Measurements from ENCODE around the gene NBEAL2. TPM values are rescaled to one million over a fixed set of nuclear protein-coding genes. Genes with fewer than 3 reads are reported as not detected.

NBEAL2 gene
- total and polyA plus RNA-seq, 10 of the 15 experiments (the other 5 are each of a cell fraction or from before 2014, with no cell fraction given) = 0.07 to 127 (median 29.4) TPM

- in situ Hi-C loops (cut with MboI) (no loop called here), intact Hi-C loops (cut with micrococcal nuclease; ENCODE audit: unreplicated experiment) (loop anchor here (1.0 kb wide), 2 partner anchors 11 to 49 kb away; no protein-coding TSS in a partner anchor)
- WGBS (ENCODE audit: insufficient coverage, insufficient replicate concordance, low lambda C conversion rate, missing lambda C conversion rate) = under 1% methylated on average over 55 of the region's 64 CpGs
- peak; percentile 82 for ATAC-seq
- peak; percentile 94 for DNase-seq (ENCODE audit: low read depth, low spot score)
- H3K79me2 ChIP-seq (ENCODE audit: control insufficient read depth, insufficient read depth, low read length) = peaks cover 73% of the 10 kb centered on the region
- BruUV-seq (replicated peaks) = no TSS peak
- H3K27ac ChIP-seq (ENCODE audit: control insufficient read depth, insufficient read depth) = peak within 1 kb of the TSS; percentile 91
- POLR2A ChIA-PET = interaction anchor here (0.6 to 4.2 kb wide), 16 partner anchors 11 to 315 kb away, joined by 3 to 25 read pairs (median 5); no protein-coding TSS in a partner anchor
- peak; percentile 62 for FAIRE-seq
- SMC1A ChIA-PET (ENCODE audit: uncharacterized antibody, unreplicated experiment) = interaction anchor here (1.0 to 9.6 kb wide), 4 partner anchors 10 to 48 kb away, joined by 3 to 126 read pairs (median 6); no protein-coding TSS in a partner anchor
- no peaks in the 10 kb centered on the region for H3K9me3 ChIP-seq (replicated peaks; ENCODE audit: control insufficient read depth, insufficient read depth, low read length)
- peaks cover 4% of the 10 kb centered on the region; the same call in 1 of the 2 replicates for H4K20me1 ChIP-seq (ENCODE audit: control insufficient read depth, insufficient read depth)
- H3K9ac ChIP-seq (ENCODE audit: control insufficient read depth, insufficient read depth, low read length) = peak within 1 kb of the TSS; percentile 95
- H3K4me3 ChIP-seq = peak within 1 kb of the TSS; percentile 95
- peak within 1 kb of the TSS; percentile 79 for H3K4me2 ChIP-seq (ENCODE audit: control insufficient read depth, insufficient read depth)
- no peaks in the 10 kb centered on the region for H3K36me3 ChIP-seq (ENCODE audit: control insufficient read depth in 2 of 2, insufficient read depth in 2 of 2, low read length in 1 of 2)
- H2AFZ ChIP-seq (ENCODE audit: control insufficient read depth, low read depth, low read length) = peak within 1 kb of the TSS; percentile 83
- CTCF ChIA-PET = interaction anchor here (0.7 kb wide), 1 partner anchor 50 kb away, joined by 3 read pairs; no protein-coding TSS in a partner anchor
- no peaks in the 10 kb centered on the region for H3K27me3 ChIP-seq (replicated peaks in 1 of 2; ENCODE audit: control insufficient read depth in 2 of 2, insufficient read depth in 2 of 2, low read length in 1 of 2)
- RAD21 ChIA-PET (ENCODE audit: unreplicated experiment) = interaction anchor here (0.6 to 1.5 kb wide), 6 partner anchors 10 to 384 kb away, joined by 3 to 10 read pairs (median 4); no protein-coding TSS in a partner anchor
- H3K4me1 ChIP-seq (ENCODE audit: control insufficient read depth, insufficient read depth, low read length) = peaks cover 32% of the 10 kb centered on the region
- TF ChIP-seq DPF2 (IDR thresholded peaks at IDR 0.05) (peak; percentile 74; the same call in 1 of the 2 replicates), TAF1 (IDR thresholded peaks at IDR 0.05; ENCODE audit: borderline replicate concordance, low read depth, low read length) (peak; percentile 75), PBX3 (IDR thresholded peaks at IDR 0.05; ENCODE audit: insufficient replicate concordance, low read depth, low read length) (no peak), SMAD5 (IDR thresholded peaks at IDR 0.05; ENCODE audit: low read depth) (peak; percentile 86; the same call in 1 of the 2 replicates), CREM (IDR thresholded peaks at IDR 0.05; ENCODE audit: low read depth) (peak; percentile 52; the same call in 1 of the 2 replicates), GATAD2B (conservative IDR thresholded peaks at IDR 0.05; ENCODE audit: low read depth) (peak; percentile 74; the same call in 1 of the 2 replicates), MXI1 (IDR thresholded peaks at IDR 0.05; ENCODE audit: low read depth, low read length) (peak; percentile 91), IKZF1 (conservative IDR thresholded peaks at IDR 0.05) (peak; percentile 100), CHD1 (IDR thresholded peaks at IDR 0.05; ENCODE audit: low read depth, low read length) (no peak), ZNF207 (IDR thresholded peaks at IDR 0.05; ENCODE audit: borderline replicate concordance) (peak; percentile 42; the same call in 1 of the 2 replicates), RBBP5 (conservative IDR thresholded peaks at IDR 0.05) (no peak), SMAD1 (IDR thresholded peaks at IDR 0.05; ENCODE audit: low read depth, partially characterized antibody) (peak; percentile 85), NKRF (conservative IDR thresholded peaks at IDR 0.05) (peak; percentile 80), POLR2A (IDR thresholded peaks at IDR 0.05; ENCODE audit: low read depth, low read length) (peak; percentile 94), TCF3 (IDR thresholded peaks at IDR 0.05; ENCODE audit: borderline replicate concordance, insufficient read depth, low read depth, low read length) (no peak), BRCA1 (IDR thresholded peaks at IDR 0.05; ENCODE audit: low read depth, low read length) (no peak)
- TF ChIP-seq, protein P1, sequence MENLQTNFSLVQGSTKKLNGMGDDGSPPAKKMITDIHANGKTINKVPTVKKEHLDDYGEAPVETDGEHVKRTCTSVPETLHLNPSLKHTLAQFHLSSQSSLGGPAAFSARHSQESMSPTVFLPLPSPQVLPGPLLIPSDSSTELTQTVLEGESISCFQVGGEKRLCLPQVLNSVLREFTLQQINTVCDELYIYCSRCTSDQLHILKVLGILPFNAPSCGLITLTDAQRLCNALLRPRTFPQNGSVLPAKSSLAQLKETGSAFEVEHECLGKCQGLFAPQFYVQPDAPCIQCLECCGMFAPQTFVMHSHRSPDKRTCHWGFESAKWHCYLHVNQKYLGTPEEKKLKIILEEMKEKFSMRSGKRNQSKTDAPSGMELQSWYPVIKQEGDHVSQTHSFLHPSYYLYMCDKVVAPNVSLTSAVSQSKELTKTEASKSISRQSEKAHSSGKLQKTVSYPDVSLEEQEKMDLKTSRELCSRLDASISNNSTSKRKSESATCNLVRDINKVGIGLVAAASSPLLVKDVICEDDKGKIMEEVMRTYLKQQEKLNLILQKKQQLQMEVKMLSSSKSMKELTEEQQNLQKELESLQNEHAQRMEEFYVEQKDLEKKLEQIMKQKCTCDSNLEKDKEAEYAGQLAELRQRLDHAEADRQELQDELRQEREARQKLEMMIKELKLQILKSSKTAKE (IDR thresholded peaks at IDR 0.05; ENCODE audit: low read depth, poor library complexity, severe bottlenecking) = no peak
These were observed 2.9 kb upstream of the NBEAL2 start, which contains the start of gene CCDC12 for GRCh38 chr3:46976326-46977190. CCDC12 (minus strand) TSS chr3:46976745; CDS start chr3:46976732, 13 bp downstream.

Measured in GM12878 (cell line).